GM12892 (cell line): Measurements from ENCODE around the gene FUT1.

Experiments
- DNase-seq: peaks from one replicate; pipeline ENCODE4 v3.0.0; 2011; ENCODE audit not compliant: insufficient read length
- FAIRE-seq: peaks from 2 replicates; lab custom pipeline; 2011; peaks lifted over from hg19 to GRCh38; lab: Jason Lieb, UNC
- POLR2A ChIP-seq: IDR thresholded peaks from 2 replicates; pipeline ENCODE4 v1.6.1; 2011; ENCODE audit warnings: low read depth, low read length, control low read depth
- POLR2AphosphoS5 ChIP-seq: IDR thresholded peaks from 2 replicates; pipeline ENCODE4 v1.6.1; 2011; ENCODE audit warnings: low read depth, low read length, control low read depth
- TAF1 ChIP-seq: IDR thresholded peaks from 2 replicates; pipeline ENCODE4 v1.6.1; 2011; ENCODE audit warnings: low read depth, mild to moderate bottlenecking, control low read depth, low read length, borderline replicate concordance

The FUT1 gene

DNA sequence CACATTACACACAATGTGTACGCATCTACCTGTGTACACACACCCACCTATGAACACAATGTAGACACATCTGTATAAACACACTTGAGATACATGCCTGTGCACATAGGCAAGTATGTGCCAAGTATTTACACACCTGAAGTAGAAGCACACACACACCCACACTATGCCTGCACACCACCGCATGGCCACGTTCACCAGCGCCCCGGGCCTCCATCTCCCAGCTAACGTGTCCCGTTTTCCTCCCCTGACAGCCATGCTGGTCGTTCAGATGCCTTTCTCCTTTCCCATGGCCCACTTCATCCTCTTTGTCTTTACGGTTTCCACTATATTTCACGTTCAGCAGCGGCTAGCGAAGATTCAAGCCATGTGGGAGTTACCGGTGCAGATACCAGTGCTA is 49.7 kb downstream of the FUT1 start:
- DNase-seq (no peak), FAIRE-seq (no peak)
- no peak for TF ChIP-seq POLR2A
- no peak for TF ChIP-seq POLR2AphosphoS5
- TF ChIP-seq TAF1, result no peak

- no peak for FAIRE-seq
- TF ChIP-seq POLR2AphosphoS5, result no peak
- no peak for DNase-seq
Measured at GRCh38 chr19:48698046-48698445, 54.4 kb downstream of the FUT1 start.
